ENCODE data around the gene RGS3.

DNA sequence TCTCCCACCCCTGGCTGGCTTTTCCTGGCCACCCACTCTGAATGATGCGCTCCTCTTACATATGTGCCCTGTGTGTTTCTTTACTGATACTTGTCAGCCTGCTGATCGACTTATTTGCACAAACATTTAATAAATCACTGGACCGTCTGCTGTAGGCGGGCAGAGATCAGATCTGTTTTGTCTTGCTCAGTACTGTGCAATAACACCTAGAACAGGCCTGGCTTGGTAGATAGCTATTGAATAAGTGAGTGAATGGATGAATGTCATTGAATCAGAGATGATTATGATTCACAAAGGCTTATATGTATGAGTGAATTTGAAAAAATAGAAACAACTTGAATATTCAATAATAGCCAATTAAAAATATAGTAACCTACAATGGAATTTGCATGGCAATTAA, 165.1 kb downstream of the RGS3 start:
- TF ChIP-seq POLR2A (IDR thresholded peaks at IDR 0.05): no peak
- TF ChIP-seq, protein P1, sequence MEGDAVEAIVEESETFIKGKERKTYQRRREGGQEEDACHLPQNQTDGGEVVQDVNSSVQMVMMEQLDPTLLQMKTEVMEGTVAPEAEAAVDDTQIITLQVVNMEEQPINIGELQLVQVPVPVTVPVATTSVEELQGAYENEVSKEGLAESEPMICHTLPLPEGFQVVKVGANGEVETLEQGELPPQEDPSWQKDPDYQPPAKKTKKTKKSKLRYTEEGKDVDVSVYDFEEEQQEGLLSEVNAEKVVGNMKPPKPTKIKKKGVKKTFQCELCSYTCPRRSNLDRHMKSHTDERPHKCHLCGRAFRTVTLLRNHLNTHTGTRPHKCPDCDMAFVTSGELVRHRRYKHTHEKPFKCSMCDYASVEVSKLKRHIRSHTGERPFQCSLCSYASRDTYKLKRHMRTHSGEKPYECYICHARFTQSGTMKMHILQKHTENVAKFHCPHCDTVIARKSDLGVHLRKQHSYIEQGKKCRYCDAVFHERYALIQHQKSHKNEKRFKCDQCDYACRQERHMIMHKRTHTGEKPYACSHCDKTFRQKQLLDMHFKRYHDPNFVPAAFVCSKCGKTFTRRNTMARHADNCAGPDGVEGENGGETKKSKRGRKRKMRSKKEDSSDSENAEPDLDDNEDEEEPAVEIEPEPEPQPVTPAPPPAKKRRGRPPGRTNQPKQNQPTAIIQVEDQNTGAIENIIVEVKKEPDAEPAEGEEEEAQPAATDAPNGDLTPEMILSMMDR (IDR thresholded peaks at IDR 0.05): no peak
